CD4-positive, alpha-beta T cell treated with Interleukin-17A for 1 hour (primary cell): ENCODE data around the gene COL6A1.
A peak's percentile ranks its signal among the peaks of the same experiment; 100 is the strongest.

ENCODE experiments used
- DNase-seq: peaks from one replicate; pipeline ENCODE4 v3.0.0-alpha.2; 2020

Gene COL6A1

GRCh38 chr21:45966791-45967394 is 14.7 kb upstream of the COL6A1 start:
- DNase-seq = no peak

- DNase-seq = no peak
Observed at GRCh38 chr21:45969921-45970673, 11.5 kb upstream of the COL6A1 start.

GRCh38 chr21:45970674-45971615 is 10.6 kb upstream of the COL6A1 start:
- peak; percentile 35 for DNase-seq

- DNase-seq = no peak
Observed at GRCh38 chr21:45971616-45972352, 9.8 kb upstream of the COL6A1 start.

GRCh38 chr21:45972353-45972715 is 9.2 kb upstream of the COL6A1 start:
- no peak for DNase-seq

- DNase-seq = no peak
Observed at GRCh38 chr21:45972716-45973474, 8.7 kb upstream of the COL6A1 start.

GRCh38 chr21:45973475-45974072 is 8.0 kb upstream of the COL6A1 start:
- DNase-seq = peak; percentile 82

- DNase-seq = no peak
Observed at GRCh38 chr21:45974073-45975019, 7.2 kb upstream of the COL6A1 start.

GRCh38 chr21:45975020-45975666 is 6.4 kb upstream of the COL6A1 start:
- DNase-seq = no peak

GRCh38 chr21:45975667-45976409 is 5.7 kb upstream of the COL6A1 start:
- peak; percentile 27 for DNase-seq

- no peak for DNase-seq
Observed at GRCh38 chr21:45976701-45977311, 4.8 kb upstream of the COL6A1 start.

GRCh38 chr21:45977396-45977795 is 4.2 kb upstream of the COL6A1 start:
- no peak for DNase-seq

- DNase-seq = no peak
Observed at GRCh38 chr21:45979141-45979631, 2.4 kb upstream of the COL6A1 start.

- DNase-seq = no peak
Observed at GRCh38 chr21:45979651-45980050, 1.9 kb upstream of the COL6A1 start.

- DNase-seq = no peak
Observed at GRCh38 chr21:45980271-45980670, 1.3 kb upstream of the COL6A1 start.

- no peak for DNase-seq
Observed at GRCh38 chr21:45980697-45981096, 873 bp upstream of the COL6A1 start.

GRCh38 chr21:45982092-45982757 is 655 bp downstream of the COL6A1 start:
- no peak for DNase-seq
